Measurements from ENCODE around the gene TAP1. TPM values are rescaled to one million over a fixed set of nuclear protein-coding genes. Genes with fewer than 3 reads are reported as not detected.

The TAP1 gene
- total RNA-seq, 1 experiment from 2014 or later, result 74.7 TPM

DNA sequence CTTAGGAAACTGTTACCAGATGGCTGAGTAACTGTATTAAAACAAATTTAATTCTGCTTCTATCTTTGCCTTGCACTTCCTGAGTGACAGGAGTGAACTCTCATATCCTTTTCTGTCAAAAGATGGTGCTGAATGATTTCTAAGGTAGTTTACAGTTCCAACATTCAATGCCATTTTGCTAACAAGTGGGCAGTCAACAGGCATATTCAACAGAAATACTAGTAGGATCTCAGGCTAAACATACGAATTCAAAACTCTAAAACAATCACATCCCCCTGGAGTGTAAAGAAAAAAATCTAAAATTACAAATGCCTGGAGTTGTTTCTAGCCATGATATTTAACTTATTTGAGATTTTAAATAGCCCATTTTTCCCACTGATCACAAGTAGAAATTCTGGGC lies 7.2 kb upstream of the TAP1 start:
- H3K4me1 ChIP-seq (ENCODE audit: control insufficient read depth, insufficient read depth, low read length), result peaks cover 16% of the 10 kb centered on the region
- CTCF ChIA-PET, result no interaction called here
- no peak overlapping the region for H3K4me3 ChIP-seq (ENCODE audit: low read depth in 2 of 2, low read length in 2 of 2)
- no peaks in the 10 kb centered on the region for H3K9me3 ChIP-seq (ENCODE audit: control insufficient read depth, insufficient read depth, low read depth, low read length)
- POLR2A ChIA-PET, result no interaction called here
- in situ Hi-C loops (cut with HindIII; ENCODE audit: low pct_unique_long_range_greater_than_20kb, low sequenced_read_pairs) (no loop called here), intact Hi-C loops (cut with micrococcal nuclease; ENCODE audit: unreplicated experiment) (loop anchor here (10.0 kb wide), 1 partner anchor 446 kb away; no protein-coding TSS in a partner anchor)
- peaks cover 3% of the 10 kb centered on the region; the same call in 1 of the 2 replicates for H3K36me3 ChIP-seq (ENCODE audit: control insufficient read depth, insufficient read depth, low read length)
- H3K27ac ChIP-seq (ENCODE audit: low read length), result peak overlapping the region; percentile 59; the same call in 1 of the 2 replicates
- DNase-seq (ENCODE audit: low read depth, low spot score), result no peak
- no TSS peak for BruUV-seq (replicated peaks)
- no peaks in the 10 kb centered on the region for H3K27me3 ChIP-seq (ENCODE audit: control insufficient read depth, insufficient read depth, low read length)
- no peak for ATAC-seq
- TF ChIP-seq TCF7L2 (IDR thresholded peaks at IDR 0.05; ENCODE audit: low read depth, low read length) (no peak), POLR2AphosphoS5 (IDR thresholded peaks at IDR 0.05; ENCODE audit: low read depth, low read length) (no peak), SIN3A (IDR thresholded peaks at IDR 0.05; ENCODE audit: borderline replicate concordance, insufficient read depth, low read depth, low read length) (no peak)
- TF ChIP-seq, protein P1, sequence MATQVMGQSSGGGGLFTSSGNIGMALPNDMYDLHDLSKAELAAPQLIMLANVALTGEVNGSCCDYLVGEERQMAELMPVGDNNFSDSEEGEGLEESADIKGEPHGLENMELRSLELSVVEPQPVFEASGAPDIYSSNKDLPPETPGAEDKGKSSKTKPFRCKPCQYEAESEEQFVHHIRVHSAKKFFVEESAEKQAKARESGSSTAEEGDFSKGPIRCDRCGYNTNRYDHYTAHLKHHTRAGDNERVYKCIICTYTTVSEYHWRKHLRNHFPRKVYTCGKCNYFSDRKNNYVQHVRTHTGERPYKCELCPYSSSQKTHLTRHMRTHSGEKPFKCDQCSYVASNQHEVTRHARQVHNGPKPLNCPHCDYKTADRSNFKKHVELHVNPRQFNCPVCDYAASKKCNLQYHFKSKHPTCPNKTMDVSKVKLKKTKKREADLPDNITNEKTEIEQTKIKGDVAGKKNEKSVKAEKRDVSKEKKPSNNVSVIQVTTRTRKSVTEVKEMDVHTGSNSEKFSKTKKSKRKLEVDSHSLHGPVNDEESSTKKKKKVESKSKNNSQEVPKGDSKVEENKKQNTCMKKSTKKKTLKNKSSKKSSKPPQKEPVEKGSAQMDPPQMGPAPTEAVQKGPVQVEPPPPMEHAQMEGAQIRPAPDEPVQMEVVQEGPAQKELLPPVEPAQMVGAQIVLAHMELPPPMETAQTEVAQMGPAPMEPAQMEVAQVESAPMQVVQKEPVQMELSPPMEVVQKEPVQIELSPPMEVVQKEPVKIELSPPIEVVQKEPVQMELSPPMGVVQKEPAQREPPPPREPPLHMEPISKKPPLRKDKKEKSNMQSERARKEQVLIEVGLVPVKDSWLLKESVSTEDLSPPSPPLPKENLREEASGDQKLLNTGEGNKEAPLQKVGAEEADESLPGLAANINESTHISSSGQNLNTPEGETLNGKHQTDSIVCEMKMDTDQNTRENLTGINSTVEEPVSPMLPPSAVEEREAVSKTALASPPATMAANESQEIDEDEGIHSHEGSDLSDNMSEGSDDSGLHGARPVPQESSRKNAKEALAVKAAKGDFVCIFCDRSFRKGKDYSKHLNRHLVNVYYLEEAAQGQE (IDR thresholded peaks at IDR 0.05; ENCODE audit: insufficient read depth in 1 of 2, low read depth in 2 of 2, low read length in 1 of 2), result no peak
- TF ChIP-seq, protein P2, sequence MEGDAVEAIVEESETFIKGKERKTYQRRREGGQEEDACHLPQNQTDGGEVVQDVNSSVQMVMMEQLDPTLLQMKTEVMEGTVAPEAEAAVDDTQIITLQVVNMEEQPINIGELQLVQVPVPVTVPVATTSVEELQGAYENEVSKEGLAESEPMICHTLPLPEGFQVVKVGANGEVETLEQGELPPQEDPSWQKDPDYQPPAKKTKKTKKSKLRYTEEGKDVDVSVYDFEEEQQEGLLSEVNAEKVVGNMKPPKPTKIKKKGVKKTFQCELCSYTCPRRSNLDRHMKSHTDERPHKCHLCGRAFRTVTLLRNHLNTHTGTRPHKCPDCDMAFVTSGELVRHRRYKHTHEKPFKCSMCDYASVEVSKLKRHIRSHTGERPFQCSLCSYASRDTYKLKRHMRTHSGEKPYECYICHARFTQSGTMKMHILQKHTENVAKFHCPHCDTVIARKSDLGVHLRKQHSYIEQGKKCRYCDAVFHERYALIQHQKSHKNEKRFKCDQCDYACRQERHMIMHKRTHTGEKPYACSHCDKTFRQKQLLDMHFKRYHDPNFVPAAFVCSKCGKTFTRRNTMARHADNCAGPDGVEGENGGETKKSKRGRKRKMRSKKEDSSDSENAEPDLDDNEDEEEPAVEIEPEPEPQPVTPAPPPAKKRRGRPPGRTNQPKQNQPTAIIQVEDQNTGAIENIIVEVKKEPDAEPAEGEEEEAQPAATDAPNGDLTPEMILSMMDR (IDR thresholded peaks at IDR 0.05), result no peak

DNA sequence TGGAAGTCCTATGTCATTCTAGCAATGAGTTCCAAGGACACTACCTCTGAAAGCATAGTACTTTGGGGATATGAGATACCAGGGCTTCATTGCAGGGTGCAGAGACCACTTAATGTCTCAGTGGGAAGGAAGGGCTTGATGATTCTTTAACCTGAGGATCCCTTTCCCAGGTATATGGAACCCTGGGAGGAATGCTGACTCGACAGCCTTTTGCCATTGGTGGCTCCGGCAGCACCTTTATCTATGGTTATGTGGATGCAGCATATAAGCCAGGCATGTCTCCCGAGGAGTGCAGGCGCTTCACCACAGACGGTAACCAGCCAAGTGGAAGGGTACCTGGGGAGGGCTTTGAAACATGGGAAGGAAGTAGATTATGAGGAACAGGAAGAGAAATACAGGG lies 4.7 kb upstream of the TAP1 start:
- H3K9me3 ChIP-seq (ENCODE audit: control insufficient read depth, insufficient read depth, low read depth, low read length), result no peaks in the 10 kb centered on the region
- BruUV-seq (replicated peaks), result no TSS peak
- H3K36me3 ChIP-seq (ENCODE audit: control insufficient read depth, insufficient read depth, low read length), result peaks cover 3% of the 10 kb centered on the region; the same call in 1 of the 2 replicates
- no peak for TF ChIP-seq POLR2AphosphoS5 (IDR thresholded peaks at IDR 0.05; ENCODE audit: low read depth, low read length)
- no peak for TF ChIP-seq TCF7L2 (IDR thresholded peaks at IDR 0.05; ENCODE audit: low read depth, low read length)
- H3K27ac ChIP-seq (ENCODE audit: low read length), result no peak overlapping the region
- in situ Hi-C loops (cut with HindIII; ENCODE audit: low pct_unique_long_range_greater_than_20kb, low sequenced_read_pairs), result no loop called here
- ChIA-PET POLR2A (interaction anchor here (1.0 kb wide), 1 partner anchor 84 kb away, joined by 3 read pairs; no protein-coding TSS in a partner anchor), CTCF (no interaction called here)
- ATAC-seq (no peak), DNase-seq (ENCODE audit: low read depth, low spot score) (no peak)
- H3K4me1 ChIP-seq (ENCODE audit: control insufficient read depth, insufficient read depth, low read length), result peaks cover 20% of the 10 kb centered on the region
- H3K27me3 ChIP-seq (ENCODE audit: control insufficient read depth, insufficient read depth, low read length), result no peaks in the 10 kb centered on the region
- intact Hi-C loops (cut with micrococcal nuclease; ENCODE audit: unreplicated experiment), result no loop called here
- H3K4me3 ChIP-seq (ENCODE audit: low read depth in 2 of 2, low read length in 2 of 2), result no peak overlapping the region

DNA sequence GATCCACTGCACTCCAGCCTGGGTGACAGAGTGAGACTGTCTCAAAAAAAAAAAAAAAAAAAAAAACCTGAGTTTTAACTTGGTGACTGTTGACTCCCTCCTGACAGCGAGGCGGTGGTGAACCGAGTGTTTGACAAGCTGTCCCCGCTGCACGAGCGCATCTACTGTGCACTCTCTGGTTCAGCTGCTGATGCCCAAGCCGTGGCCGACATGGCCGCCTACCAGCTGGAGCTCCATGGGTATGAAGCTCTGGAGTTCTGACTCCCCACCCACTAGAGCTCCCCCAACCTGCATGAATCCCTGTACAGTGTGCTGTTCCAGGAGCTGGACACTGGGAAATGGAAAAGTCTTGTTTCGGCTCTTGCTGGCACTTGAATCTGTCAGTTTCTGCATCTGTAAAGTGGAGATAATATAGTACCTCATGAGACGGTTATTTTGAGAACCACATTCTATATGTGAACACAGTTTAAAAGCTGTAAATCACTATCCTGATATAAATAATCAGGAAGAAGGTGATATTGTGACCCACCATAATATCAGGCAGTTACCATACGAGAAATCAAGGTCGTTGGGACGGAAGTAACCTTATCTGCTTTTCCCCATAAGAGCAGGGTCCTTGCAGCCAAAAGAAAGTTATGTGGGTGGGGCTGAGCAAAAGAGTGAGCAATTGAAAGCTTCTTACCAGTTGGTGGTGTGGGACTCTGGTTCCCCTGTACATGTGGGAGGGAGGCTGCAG lies 3.8 kb upstream of the TAP1 start:
- POLR2A ChIA-PET, result interaction anchor here (1.0 kb wide), 1 partner anchor 85 kb away, joined by 3 read pairs; no protein-coding TSS in a partner anchor
- in situ Hi-C loops (cut with HindIII; ENCODE audit: low pct_unique_long_range_greater_than_20kb, low sequenced_read_pairs) (no loop called here), intact Hi-C loops (cut with micrococcal nuclease; ENCODE audit: unreplicated experiment) (no loop called here)

More for the DNA sequence above, 3.8 kb upstream of the TAP1 start:
- Histone ChIP-seq H3K9me3 (ENCODE audit: control insufficient read depth, insufficient read depth, low read depth, low read length) (no peaks in the 10 kb centered on the region), H3K4me3 (ENCODE audit: low read depth in 2 of 2, low read length in 2 of 2) (no peak overlapping the region), H3K36me3 (ENCODE audit: control insufficient read depth, insufficient read depth, low read length) (peaks cover 3% of the 10 kb centered on the region; the same call in 1 of the 2 replicates), H3K27ac (ENCODE audit: low read length) (no peak overlapping the region), H3K27me3 (ENCODE audit: control insufficient read depth, insufficient read depth, low read length) (no peaks in the 10 kb centered on the region), H3K4me1 (ENCODE audit: control insufficient read depth, insufficient read depth, low read length) (peaks cover 21% of the 10 kb centered on the region)
- DNase-seq (ENCODE audit: low read depth, low spot score) (no peak), ATAC-seq (no peak)
- no TSS peak for BruUV-seq (replicated peaks)
- CTCF ChIA-PET, result interaction anchor here (0.9 to 1.0 kb wide), 2 partner anchors 11 to 19 kb away, joined by 5 to 12 read pairs; partner anchors contain the start of gene TAP2
- TF ChIP-seq TCF7L2 (IDR thresholded peaks at IDR 0.05; ENCODE audit: low read depth, low read length), result no peak
- TF ChIP-seq, protein P1 (IDR thresholded peaks at IDR 0.05; ENCODE audit: insufficient read depth in 1 of 2, low read depth in 2 of 2, low read length in 1 of 2), result no peak
- TF ChIP-seq SIN3A (IDR thresholded peaks at IDR 0.05; ENCODE audit: borderline replicate concordance, insufficient read depth, low read depth, low read length), result no peak
- TF ChIP-seq, protein P2 (IDR thresholded peaks at IDR 0.05), result no peak
- TF ChIP-seq POLR2AphosphoS5 (IDR thresholded peaks at IDR 0.05; ENCODE audit: low read depth, low read length), result no peak

Data from Panc1 (cell line).